ENCODE data around the gene INPP5F.

GRCh38 chr10:119863951-119864565 lies 138.2 kb downstream of the INPP5F start:
- TF ChIP-seq POLR2A (IDR thresholded peaks at IDR 0.05): no peak
- TF ChIP-seq, protein P1, sequence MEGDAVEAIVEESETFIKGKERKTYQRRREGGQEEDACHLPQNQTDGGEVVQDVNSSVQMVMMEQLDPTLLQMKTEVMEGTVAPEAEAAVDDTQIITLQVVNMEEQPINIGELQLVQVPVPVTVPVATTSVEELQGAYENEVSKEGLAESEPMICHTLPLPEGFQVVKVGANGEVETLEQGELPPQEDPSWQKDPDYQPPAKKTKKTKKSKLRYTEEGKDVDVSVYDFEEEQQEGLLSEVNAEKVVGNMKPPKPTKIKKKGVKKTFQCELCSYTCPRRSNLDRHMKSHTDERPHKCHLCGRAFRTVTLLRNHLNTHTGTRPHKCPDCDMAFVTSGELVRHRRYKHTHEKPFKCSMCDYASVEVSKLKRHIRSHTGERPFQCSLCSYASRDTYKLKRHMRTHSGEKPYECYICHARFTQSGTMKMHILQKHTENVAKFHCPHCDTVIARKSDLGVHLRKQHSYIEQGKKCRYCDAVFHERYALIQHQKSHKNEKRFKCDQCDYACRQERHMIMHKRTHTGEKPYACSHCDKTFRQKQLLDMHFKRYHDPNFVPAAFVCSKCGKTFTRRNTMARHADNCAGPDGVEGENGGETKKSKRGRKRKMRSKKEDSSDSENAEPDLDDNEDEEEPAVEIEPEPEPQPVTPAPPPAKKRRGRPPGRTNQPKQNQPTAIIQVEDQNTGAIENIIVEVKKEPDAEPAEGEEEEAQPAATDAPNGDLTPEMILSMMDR (IDR thresholded peaks at IDR 0.05): no peak
- no peak for TF ChIP-seq POLR2AphosphoS5 (IDR thresholded peaks at IDR 0.05)

Measured in gastroesophageal sphincter (tissue), 3 donors.